Activated CD8-positive, alpha-beta T cell treated with anti-CD3 and anti-CD28 coated beads, Interleukin-2, amount 10 ng/mL, durations not matched to agents 7 days and 5 days (primary cell): ENCODE results near the gene MAFB. TPM values are rescaled to one million over a fixed set of nuclear protein-coding genes. Genes with fewer than 3 reads are reported as not detected.
A peak's percentile ranks its signal among the peaks of the same experiment; 100 is the strongest.
"Not testable (repeated sequence)": the region's sequence is repeated elsewhere in the genome, so short reads cannot be mapped to it uniquely, and the experiment has no call there.

Experiments
- ATAC-seq: fragments of 150-1000 bp; cut with Tn5 transposase; one replicate; pipeline ENCODE4 v1.10.0; 2021; ENCODE audit warnings: moderate library complexity
- CTCF ChIA-PET: fragments of 350-600 bp; sonication (Branson Sonifier 250); formaldehyde crosslinking; loops from one replicate; lab custom pipeline; 2021; ENCODE audit warnings: antibody characterized with exemption; lab: Charles Lee
- POLR2A ChIA-PET: fragments of 350-600 bp; sonication (Branson Sonifier 250); formaldehyde crosslinking; loops from one replicate; lab custom pipeline; 2021; ENCODE audit warnings: antibody characterized with exemption; lab: Charles Lee
- DNase-seq: peaks from one replicate; pipeline ENCODE4 v3.0.0-alpha.2; 2020
- H3K27ac Mint-ChIP-seq: one replicate; pipeline ENCODE4 v1.8.0; 2021; ENCODE audit warnings: mild to moderate bottlenecking, mixed read lengths
- H3K27me3 Mint-ChIP-seq: one replicate; pipeline ENCODE4 v1.8.0; 2021; ENCODE audit warnings: low read depth, mixed read lengths
- H3K36me3 Mint-ChIP-seq: one replicate; pipeline ENCODE4 v1.8.0; 2021; ENCODE audit warnings: low read depth, mixed read lengths
- H3K4me1 Mint-ChIP-seq: one replicate; pipeline ENCODE4 v1.8.0; 2021; ENCODE audit warnings: low read depth, mixed read lengths
- H3K4me3 Mint-ChIP-seq: one replicate; pipeline ENCODE4 v1.8.0; 2021; ENCODE audit warnings: mild to moderate bottlenecking, mixed read lengths
- H3K9me3 Mint-ChIP-seq: one replicate; pipeline ENCODE4 v1.8.0; 2022; ENCODE audit warnings: mixed read lengths; ENCODE audit not compliant: insufficient read depth
- total RNA-seq, 2 experiments: library from RNA; stranded (reverse); gene quantifications; one replicate each; pipeline ENCODE4 v1.2.3, GENCODE V29; 2021

MAFB gene
- total RNA-seq, result under 1 TPM in 1 of 2 experiments, not detected in 1; 0.08 TPM

DNA sequence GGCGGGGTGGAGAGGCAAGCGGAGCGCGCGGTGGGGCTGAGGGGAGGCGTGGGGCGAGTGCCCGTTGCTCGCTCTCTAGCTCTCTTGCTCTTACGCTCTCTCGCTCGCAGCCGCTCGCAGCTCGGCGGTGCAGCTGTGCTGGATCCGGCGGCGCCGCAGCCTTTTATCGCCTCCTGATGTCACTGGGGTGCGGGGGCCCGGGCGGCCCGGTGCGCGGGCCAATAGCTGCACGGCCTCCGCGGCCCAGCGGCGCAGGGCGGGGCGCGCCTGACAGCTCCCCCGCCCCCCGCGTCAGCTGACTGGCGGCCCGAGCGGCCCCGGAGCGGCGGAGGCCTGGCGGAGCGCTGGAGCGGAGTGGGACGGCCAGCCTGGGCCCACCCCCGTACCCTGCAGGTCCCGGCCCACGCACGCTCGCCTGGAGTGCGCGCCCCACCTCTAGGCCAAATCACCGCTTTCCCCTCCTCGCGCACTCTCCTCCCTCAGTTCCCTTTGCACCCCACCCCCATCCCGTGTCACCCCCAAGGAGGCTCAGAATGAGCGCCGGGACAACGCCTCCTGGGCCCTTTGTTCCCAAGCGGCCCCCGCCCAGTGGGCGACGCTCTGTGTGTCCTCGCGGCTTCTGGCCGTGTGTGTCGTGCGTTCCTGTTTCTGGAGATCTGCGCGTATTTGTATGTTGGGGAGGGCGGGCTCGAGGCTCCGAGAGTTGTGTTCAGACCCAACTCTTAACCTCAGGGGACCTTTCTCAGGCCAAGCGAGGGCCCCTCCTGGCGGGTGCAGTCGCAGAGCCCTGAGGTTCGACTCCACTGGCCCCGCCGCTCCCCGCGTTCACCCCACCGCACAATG, at the start of gene MAFB:
TSS of gene MAFB (minus strand) at position 137 of the 843 bp plus-strand sequence. CDS start 386 bp downstream, outside the sequence.
- Mint-ChIP-seq H3K4me1 (peaks cover 15% of the 10 kb centered on the region), H3K36me3 (no peaks in the 10 kb centered on the region), H3K4me3 (peak within 1 kb of the TSS; percentile 73), H3K9me3 (no peaks in the 10 kb centered on the region), H3K27ac (peak within 1 kb of the TSS; percentile 60), H3K27me3 (peaks cover 90% of the 10 kb centered on the region)
- peak; percentile 62 for DNase-seq
- ATAC-seq, result peak; percentile 76
- ChIA-PET CTCF (interaction anchor here (0.5 to 1.9 kb wide), 8 partner anchors 8 to 1420 kb away, joined by 3 to 7 read pairs (median 3); no protein-coding TSS in a partner anchor), POLR2A (interaction anchor here (0.6 kb wide), 1 partner anchor 462 kb away, joined by 3 read pairs; no protein-coding TSS in a partner anchor)

- H3K9me3 Mint-ChIP-seq, ATAC-seq, H3K27ac Mint-ChIP-seq, H3K4me1 Mint-ChIP-seq, CTCF ChIA-PET, H3K36me3 Mint-ChIP-seq, DNase-seq, POLR2A ChIA-PET, H3K4me3 Mint-ChIP-seq: not testable (repeated sequence)
- H3K27me3 Mint-ChIP-seq, result peaks cover 25% of the 10 kb centered on the region
Measured at GRCh38 chr20:40736468-40736867, 47.4 kb upstream of the MAFB start.

GRCh38 chr20:40728996-40729395, 40.0 kb upstream of the MAFB start:
- no peaks in the 10 kb centered on the region for H3K4me1 Mint-ChIP-seq
- CTCF ChIA-PET, result interaction anchor here (0.9 kb wide), 1 partner anchor 11 kb away, joined by 4 read pairs; no protein-coding TSS in a partner anchor
- ATAC-seq (no peak), DNase-seq (no peak)
- H3K27ac Mint-ChIP-seq, result no peak overlapping the region
- no peaks in the 10 kb centered on the region for H3K36me3 Mint-ChIP-seq
- H3K4me3 Mint-ChIP-seq, result no peak overlapping the region
- POLR2A ChIA-PET, result interaction anchor here (1.1 kb wide), 1 partner anchor 10 kb away, joined by 3 read pairs; no protein-coding TSS in a partner anchor
- peaks cover 31% of the 10 kb centered on the region for H3K27me3 Mint-ChIP-seq
- H3K9me3 Mint-ChIP-seq, result no peaks in the 10 kb centered on the region

DNA sequence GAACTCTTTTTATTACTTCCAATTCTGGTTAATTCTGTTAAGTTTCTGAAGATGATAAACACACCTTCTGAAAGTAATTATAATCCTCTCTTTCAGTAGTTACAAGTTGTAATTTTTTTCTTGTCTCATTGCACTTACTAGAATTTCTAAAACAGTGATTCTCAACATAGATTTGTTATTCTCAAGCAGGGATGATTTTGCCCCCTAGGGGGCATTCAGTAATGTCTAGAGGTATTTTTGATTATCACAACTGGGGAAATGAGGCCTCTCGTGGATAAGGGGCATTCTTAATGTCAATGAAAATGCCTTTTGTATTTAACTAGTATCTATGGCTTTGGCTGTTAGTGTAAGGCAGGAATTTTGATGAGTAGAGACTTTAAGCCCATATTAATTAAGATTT, 39.4 kb upstream of the MAFB start:
- DNase-seq (no peak), ATAC-seq (no peak)
- POLR2A ChIA-PET, result no interaction called here
- H3K4me1 Mint-ChIP-seq, result no peaks in the 10 kb centered on the region
- no peak overlapping the region for H3K4me3 Mint-ChIP-seq
- H3K27me3 Mint-ChIP-seq, result peaks cover 26% of the 10 kb centered on the region
- CTCF ChIA-PET, result no interaction called here
- H3K36me3 Mint-ChIP-seq, result no peaks in the 10 kb centered on the region
- H3K9me3 Mint-ChIP-seq, result no peaks in the 10 kb centered on the region
- no peak overlapping the region for H3K27ac Mint-ChIP-seq

GRCh38 chr20:40727960-40728359, 38.9 kb upstream of the MAFB start:
- Mint-ChIP-seq H3K9me3 (no peaks in the 10 kb centered on the region), H3K27ac (no peak overlapping the region), H3K4me3 (no peak overlapping the region), H3K4me1 (no peaks in the 10 kb centered on the region), H3K27me3 (peaks cover 24% of the 10 kb centered on the region), H3K36me3 (no peaks in the 10 kb centered on the region)
- ChIA-PET CTCF (no interaction called here), POLR2A (no interaction called here)
- DNase-seq, result no peak
- no peak for ATAC-seq

GRCh38 chr20:40726776-40727175, 37.7 kb upstream of the MAFB start:
- H3K27ac Mint-ChIP-seq, result no peak overlapping the region
- no peaks in the 10 kb centered on the region for H3K36me3 Mint-ChIP-seq
- CTCF ChIA-PET, result no interaction called here

DNA sequence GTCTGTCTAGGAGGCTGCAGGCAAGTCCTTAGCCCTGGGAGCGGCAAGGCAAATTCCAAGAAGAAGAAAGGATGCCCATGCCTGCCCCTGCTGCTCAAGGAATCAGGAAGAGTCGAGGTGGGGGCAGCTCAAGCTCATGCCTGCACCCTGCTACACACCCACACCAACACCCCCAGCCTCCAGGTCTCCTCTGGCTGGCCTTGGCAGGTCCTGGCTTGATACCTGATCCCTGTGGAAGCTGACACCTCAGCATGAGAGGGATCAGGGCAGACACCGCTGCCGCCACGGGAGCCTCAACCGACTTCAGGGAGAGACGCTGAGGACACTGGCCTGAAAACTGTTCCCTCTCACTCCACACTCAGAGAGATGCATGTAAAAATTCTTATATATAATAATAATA, 35.5 kb upstream of the MAFB start:
- no peak overlapping the region for H3K27ac Mint-ChIP-seq
- H3K9me3 Mint-ChIP-seq, result no peaks in the 10 kb centered on the region
- peaks cover 19% of the 10 kb centered on the region for H3K27me3 Mint-ChIP-seq
- ATAC-seq (no peak), DNase-seq (no peak)
- no peak overlapping the region for H3K4me3 Mint-ChIP-seq
- POLR2A ChIA-PET, result no interaction called here
- H3K36me3 Mint-ChIP-seq, result no peaks in the 10 kb centered on the region
- CTCF ChIA-PET, result no interaction called here
- H3K4me1 Mint-ChIP-seq, result no peaks in the 10 kb centered on the region

More at GRCh38 chr20:40726776-40727175, 37.7 kb upstream of the MAFB start:
- Mint-ChIP-seq H3K9me3 (no peaks in the 10 kb centered on the region), H3K27me3 (peaks cover 24% of the 10 kb centered on the region), H3K4me3 (no peak overlapping the region), H3K4me1 (no peaks in the 10 kb centered on the region)
- DNase-seq (no peak), ATAC-seq (no peak)
- POLR2A ChIA-PET, result no interaction called here

GRCh38 chr20:40720826-40721225, 31.8 kb upstream of the MAFB start:
- DNase-seq (no peak), ATAC-seq (no peak)
- Mint-ChIP-seq H3K27me3 (peaks cover 4% of the 10 kb centered on the region), H3K36me3 (no peaks in the 10 kb centered on the region), H3K4me3 (no peak overlapping the region), H3K9me3 (no peaks in the 10 kb centered on the region), H3K27ac (no peak overlapping the region), H3K4me1 (no peaks in the 10 kb centered on the region)
- ChIA-PET POLR2A (no interaction called here), CTCF (interaction anchor here (0.9 kb wide), 1 partner anchor 21 kb away, joined by 3 read pairs; no protein-coding TSS in a partner anchor)

GRCh38 chr20:40720099-40720498, 31.1 kb upstream of the MAFB start:
- Mint-ChIP-seq H3K9me3 (no peaks in the 10 kb centered on the region), H3K4me3 (no peak overlapping the region), H3K27ac (no peak overlapping the region), H3K27me3 (peaks cover 2% of the 10 kb centered on the region), H3K36me3 (no peaks in the 10 kb centered on the region), H3K4me1 (no peaks in the 10 kb centered on the region)
- no peak for DNase-seq
- no peak for ATAC-seq
- ChIA-PET CTCF (no interaction called here), POLR2A (no interaction called here)

GRCh38 chr20:40718982-40719729, 30.1 kb upstream of the MAFB start:
- Mint-ChIP-seq H3K4me1 (no peaks in the 10 kb centered on the region), H3K27ac (no peak overlapping the region), H3K27me3 (no peaks in the 10 kb centered on the region), H3K4me3 (no peak overlapping the region), H3K36me3 (no peaks in the 10 kb centered on the region), H3K9me3 (no peaks in the 10 kb centered on the region)
- no peak for ATAC-seq
- CTCF ChIA-PET, result no interaction called here
- DNase-seq, result no peak
- POLR2A ChIA-PET, result interaction anchor here (0.6 kb wide), 1 partner anchor 10 kb away, joined by 3 read pairs; no protein-coding TSS in a partner anchor

DNA sequence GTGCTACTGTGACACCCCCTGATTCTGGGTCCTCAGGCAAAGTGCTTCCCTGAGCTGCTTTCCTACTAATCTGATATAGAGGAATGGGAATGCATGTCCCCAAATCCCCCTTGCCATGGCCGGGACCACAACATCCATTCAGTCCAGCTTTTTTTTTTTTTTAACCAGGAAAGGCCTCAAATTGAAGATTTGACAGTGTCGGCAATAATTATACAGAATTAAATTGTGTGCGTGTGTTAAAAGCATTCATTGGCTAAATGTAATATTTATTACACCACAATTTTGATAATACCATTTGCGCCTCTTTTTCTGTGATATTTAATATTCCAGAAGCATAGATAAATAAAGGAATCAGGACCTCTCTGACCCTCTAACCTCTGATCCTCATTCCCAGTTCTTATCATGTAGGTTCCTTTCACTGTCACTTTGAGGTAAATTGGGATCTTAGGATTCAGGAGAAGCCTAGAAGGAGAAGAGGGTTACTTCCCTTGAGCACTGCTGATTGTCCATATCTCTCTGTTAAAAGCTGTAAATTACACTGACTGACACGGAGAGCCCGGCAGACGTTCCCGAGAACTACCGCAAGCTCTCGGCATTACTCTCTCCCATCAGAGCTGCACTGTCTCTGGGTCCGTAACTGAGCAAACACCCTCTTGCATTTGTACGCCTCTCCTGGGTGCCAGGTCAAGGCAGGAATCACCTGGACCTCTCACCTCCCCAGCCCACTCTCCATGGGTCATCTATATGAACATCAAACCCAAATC, 29.4 kb upstream of the MAFB start:
- Mint-ChIP-seq H3K36me3 (no peaks in the 10 kb centered on the region), H3K27me3 (no peaks in the 10 kb centered on the region), H3K9me3 (no peaks in the 10 kb centered on the region), H3K4me3 (no peak overlapping the region), H3K27ac (no peak overlapping the region), H3K4me1 (no peaks in the 10 kb centered on the region)
- ChIA-PET CTCF (no interaction called here), POLR2A (interaction anchor here (0.6 kb wide), 1 partner anchor 11 kb away, joined by 3 read pairs; no protein-coding TSS in a partner anchor)
- ATAC-seq, result no peak
- no peak for DNase-seq
